Aorta (tissue), 5 donors: Measurements from ENCODE around the gene KCNG4. TPM values are rescaled to one million over a fixed set of nuclear protein-coding genes. Genes with fewer than 3 reads are reported as not detected.

Experiments used
- ATAC-seq: fragments of 200-7000 bp; cut with Tn5 transposase; one replicate; pipeline ENCODE4 v1.9.1; 2022; ENCODE audit warnings: moderate library complexity; ENCODE audit not compliant: low FRiP score
- DNase-seq, 2 donors: peaks; one replicate each; pipeline ENCODE4 v3.0.0-alpha.2; 2020
- H3K27ac ChIP-seq, 2 donors: one replicate each; pipeline ENCODE4 v1.5.1; 2013; ENCODE audit warnings: low read length in 2 of 2, mild to moderate bottlenecking in 2 of 2, moderate library complexity in 2 of 2, control low read depth in 1 of 2, inconsistent platforms in 1 of 2, low read depth in 1 of 2
- H3K27me3 ChIP-seq, 2 donors: one replicate each; pipeline ENCODE4 v1.6.1; 2013; ENCODE audit warnings: control low read depth in 1 of 2, low read length in 1 of 2, mild to moderate bottlenecking in 1 of 2, moderate library complexity in 1 of 2; ENCODE audit not compliant: insufficient read depth in 2 of 2, control insufficient read depth in 1 of 2
- H3K36me3 ChIP-seq, 2 donors: one replicate each; pipeline ENCODE4 v1.6.1; 2013; ENCODE audit warnings: control low read depth in 1 of 2, low read length in 1 of 2, mild to moderate bottlenecking in 1 of 2; ENCODE audit not compliant: insufficient read depth in 2 of 2, control insufficient read depth in 1 of 2
- H3K4me1 ChIP-seq, 2 donors: one replicate each; pipeline ENCODE4 v1.6.1; 2013; ENCODE audit warnings: low read length in 2 of 2, control low read depth in 1 of 2, mild to moderate bottlenecking in 1 of 2, moderate library complexity in 1 of 2; ENCODE audit not compliant: insufficient read depth in 2 of 2, control insufficient read depth in 1 of 2
- H3K4me3 ChIP-seq, 2 donors: one replicate each; pipeline ENCODE4 v1.5.1; 2013; ENCODE audit warnings: low read length in 2 of 2, control low read depth in 1 of 2, mild to moderate bottlenecking in 1 of 2
- H3K9me3 ChIP-seq: one replicate; pipeline ENCODE4 v1.6.1; 2013; ENCODE audit warnings: mild to moderate bottlenecking, low read length; ENCODE audit not compliant: control insufficient read depth
- WGBS, 2 donors: extraction: QIAGEN DNeasy Blood & Tissue Kit; methylation state at CpG; one replicate each; pipeline ENCODE4 v1.1.7; 2013; 5-methylcytosine and 5-hydroxymethylcytosine counted together
- intact Hi-C, 2 donors: fragments of 100-400 bp; cut with DNase I; formaldehyde crosslinking; loops; one replicate each; pipeline versions ENCODE4 v1.14.2 to v1.15.0; 2022
- polyA plus RNA-seq, 2 donors: library from polyadenylated mRNA; stranded (reverse); fragments of 200-250 nt; gene quantifications; one replicate each; pipeline ENCODE4 v1.2.3, GENCODE V29; 2013
- total RNA-seq, 2 donors: library from RNA; stranded (reverse); fragmentation: NEBNext Ultra II Directional; extraction: Animal tissue kit (Norgen Biotek cat#: 25700); gene quantifications; one replicate each; pipeline ENCODE4 v1.2.1, GENCODE V29; 2021
- donor health status: healthy with polysubstance abuse.
- donor health status: Bipolar disorder and iron deficiency.
- donor health status: DM: no; HTN: no; CAD: no.
- donor health status: DM: no; HTN: no; CAD: no.
- donor health status: DM: yes; HTN: yes; CAD: no.

Gene KCNG4
- total and polyA plus RNA-seq, 4 donors: 0.03 to 0.13 TPM; not detected in 2

DNA sequence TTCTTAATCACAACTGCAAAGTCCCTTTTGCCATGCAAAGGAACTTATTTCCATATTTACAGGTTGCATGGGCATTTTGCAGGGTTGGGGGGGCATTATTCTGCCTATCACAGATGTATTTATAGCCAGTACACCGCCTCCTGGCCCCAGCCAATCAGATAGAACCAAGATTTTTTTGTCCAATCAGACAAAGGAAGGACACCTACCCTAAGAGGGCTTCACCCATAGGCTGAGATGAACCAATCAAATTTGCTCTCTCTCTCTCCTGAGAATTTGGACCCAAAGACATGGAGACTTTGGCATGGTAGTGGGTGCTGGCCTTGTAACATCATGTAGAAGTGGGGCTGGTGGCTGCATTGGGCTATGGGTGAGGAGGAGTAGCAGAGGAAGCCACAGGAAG is 3.9 kb upstream of the KCNG4 start:
- intact Hi-C loops: no loop called here
- Histone ChIP-seq H3K4me3 (no peak overlapping the region), H3K4me1 (no peaks in the 10 kb centered on the region), H3K27me3 (peaks cover 0 to 2% of the 10 kb centered on the region in 2 donors), H3K9me3 (peaks cover 8% of the 10 kb centered on the region), H3K36me3 (no peaks in the 10 kb centered on the region), H3K27ac (no peak overlapping the region)
- DNase-seq: no peak
- no peak for ATAC-seq
- 89 to 93% methylated on average over 1 of the region's 1 CpG for WGBS, 2 donors

DNA sequence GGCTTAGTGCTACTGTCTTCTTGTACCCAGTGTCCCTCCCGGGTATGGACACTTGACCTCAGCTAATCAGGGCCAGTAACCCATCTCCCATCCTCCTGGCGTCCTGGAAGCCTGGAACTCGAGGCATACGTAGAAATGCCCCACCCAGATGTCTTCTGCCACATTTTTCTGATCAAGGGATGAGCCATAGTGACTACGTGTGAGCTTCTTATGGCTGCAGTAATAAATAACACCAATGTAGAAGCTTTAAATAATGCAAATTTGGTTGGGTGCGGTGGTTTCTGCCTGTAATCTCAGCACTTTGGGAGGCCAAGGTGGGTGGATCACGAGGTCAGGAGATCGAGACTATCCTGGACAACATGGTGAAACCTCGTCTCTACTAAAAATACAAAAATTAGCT is 3.0 kb upstream of the KCNG4 start:
- intact Hi-C loops: no loop called here
- Histone ChIP-seq H3K4me3 (no peak overlapping the region), H3K27ac (no peak overlapping the region), H3K27me3 (peaks cover 0 to 2% of the 10 kb centered on the region in 2 donors), H3K9me3 (peaks cover 8% of the 10 kb centered on the region), H3K4me1 (no peaks in the 10 kb centered on the region), H3K36me3 (no peaks in the 10 kb centered on the region)
- 83 to 85% methylated on average over 9 of the region's 9 CpGs for WGBS, 2 donors
- DNase-seq: no peak
- no peak for ATAC-seq

DNA sequence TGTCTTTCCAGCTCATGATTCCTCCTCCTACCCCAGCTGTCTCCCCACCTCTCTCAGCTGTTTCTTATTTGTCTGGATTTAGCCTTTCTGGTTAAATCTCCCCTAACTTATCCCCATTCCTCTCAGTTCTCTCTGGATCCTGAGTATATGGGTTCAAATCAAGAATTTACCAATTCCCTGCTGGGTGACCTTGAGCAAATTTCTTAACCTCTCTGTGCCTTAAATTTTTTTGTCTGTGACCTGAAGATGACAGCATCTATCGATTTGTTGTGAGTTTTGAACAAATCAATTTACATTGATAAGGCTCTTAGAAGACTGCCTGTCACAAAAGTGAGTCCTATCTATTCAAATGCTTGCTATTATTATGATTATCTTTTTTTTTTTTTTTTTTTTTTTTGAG is 2.0 kb upstream of the KCNG4 start:
- intact Hi-C loops: no loop called here
- Histone ChIP-seq H3K36me3 (no peaks in the 10 kb centered on the region), H3K27me3 (peaks cover 0 to 2% of the 10 kb centered on the region in 2 donors), H3K9me3 (peaks cover 8% of the 10 kb centered on the region), H3K4me3 (no peak overlapping the region), H3K4me1 (no peaks in the 10 kb centered on the region), H3K27ac (no peak overlapping the region)
- ATAC-seq: no peak
- 58 to 69% methylated on average over 1 of the region's 1 CpG for WGBS, 2 donors
- no peak for DNase-seq

DNA sequence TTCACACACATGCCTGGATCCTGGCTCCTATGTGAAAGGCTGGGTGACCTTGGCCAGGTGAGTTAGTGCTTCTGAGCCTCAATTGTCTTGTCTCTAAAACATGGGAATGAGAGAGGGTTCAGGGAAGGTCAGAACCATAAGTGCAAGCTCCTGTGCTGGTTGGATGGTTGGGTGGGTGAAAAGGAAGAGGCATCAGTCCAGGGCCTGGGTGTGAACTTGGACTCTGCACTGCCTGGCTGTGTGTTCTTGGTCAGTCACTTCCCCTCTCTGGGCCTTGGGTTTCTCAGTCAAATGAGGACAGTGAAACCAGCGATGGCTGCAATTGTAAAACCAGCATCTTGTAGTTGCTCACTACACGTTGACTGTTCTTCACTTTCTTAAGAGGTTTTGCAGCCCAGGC is 643 bp upstream of the KCNG4 start:
- H3K4me3 ChIP-seq: no peak overlapping the region
- H3K27me3 ChIP-seq: peaks cover 0 to 2% of the 10 kb centered on the region in 2 donors
- WGBS, 2 donors: 76 to 89% methylated on average over 2 of the region's 2 CpGs
- H3K36me3 ChIP-seq: no peaks in the 10 kb centered on the region
- H3K27ac ChIP-seq: no peak overlapping the region
- intact Hi-C loops: no loop called here
- H3K9me3 ChIP-seq: peaks cover 8% of the 10 kb centered on the region
- no peaks in the 10 kb centered on the region for H3K4me1 ChIP-seq
- ATAC-seq: no peak
- DNase-seq: no peak

DNA sequence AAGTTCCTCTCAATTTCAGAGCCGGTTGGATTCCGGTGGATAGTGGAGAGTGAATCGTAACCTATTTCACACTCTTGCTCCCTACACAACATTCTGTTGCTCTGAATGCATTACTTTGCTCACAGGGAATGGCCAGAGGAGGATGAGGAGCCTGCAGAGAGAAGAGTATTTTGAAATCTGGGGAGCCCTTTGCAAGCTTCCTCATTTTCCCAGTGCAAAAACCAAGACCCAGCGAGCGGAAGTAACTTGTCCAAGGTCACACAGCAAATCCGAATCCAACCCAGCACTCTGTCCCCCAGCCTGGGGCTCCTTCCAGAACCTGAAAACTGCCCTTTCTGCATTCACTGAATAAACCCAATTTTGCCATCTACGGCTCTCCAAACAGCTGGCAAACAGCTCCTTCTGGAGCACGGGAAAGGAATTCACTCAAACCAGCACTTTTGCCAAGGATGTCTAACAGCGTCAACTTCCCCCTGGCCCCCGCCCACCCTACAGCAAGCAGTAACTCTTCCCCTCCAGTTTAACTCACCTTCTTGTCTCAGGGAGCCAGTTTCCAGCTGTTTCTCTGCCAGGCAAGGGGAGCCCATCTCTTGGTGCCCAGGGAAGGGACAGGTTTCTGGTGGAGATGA is 557 bp downstream of the KCNG4 start:
- DNase-seq (no peak), ATAC-seq (no peak)
- intact Hi-C loops: no loop called here
- 38 to 41% methylated on average over 10 of the region's 10 CpGs for WGBS, 2 donors
- Histone ChIP-seq H3K27me3 (no peaks in the 10 kb centered on the region), H3K4me1 (no peaks in the 10 kb centered on the region), H3K9me3 (peaks cover 2% of the 10 kb centered on the region), H3K4me3 (no peak overlapping the region), H3K27ac (no peak overlapping the region), H3K36me3 (no peaks in the 10 kb centered on the region)

DNA sequence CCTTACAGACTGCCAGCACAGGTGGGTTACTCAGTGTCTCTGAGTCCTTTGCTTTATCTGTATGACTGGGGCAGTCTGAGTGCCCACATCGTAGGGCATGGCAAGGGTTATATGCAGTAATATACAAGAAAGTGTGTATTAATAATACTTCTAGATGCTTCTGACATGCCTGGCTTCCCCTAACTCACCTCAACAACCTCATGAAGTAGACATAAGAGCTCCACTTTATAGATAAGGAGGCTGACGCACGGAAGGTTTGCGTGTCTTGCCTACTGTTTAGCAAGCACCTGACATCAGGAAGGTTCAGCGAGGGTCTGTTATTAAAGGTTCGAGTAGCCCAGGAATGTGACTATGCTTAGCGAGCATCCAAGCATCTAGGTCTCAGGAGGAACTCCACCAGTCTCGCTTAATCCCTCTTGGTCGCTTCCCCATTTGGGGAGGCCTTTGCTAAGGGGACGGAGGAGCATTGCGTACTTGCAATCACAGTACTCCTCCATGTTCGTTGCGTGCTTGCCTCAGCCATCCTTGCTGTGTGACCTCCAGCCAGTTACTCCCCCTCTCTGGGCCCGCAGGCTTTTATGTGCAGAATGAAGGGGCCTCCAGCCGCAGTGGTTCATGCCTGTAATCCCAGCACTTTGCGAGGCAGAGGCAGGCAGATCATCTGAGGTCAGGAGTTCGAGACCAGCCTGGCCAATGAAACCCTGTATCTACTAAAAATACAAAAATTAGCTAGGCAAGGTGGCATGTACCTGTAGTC is 1.6 kb downstream of the KCNG4 start:
- Histone ChIP-seq H3K27me3 (no peaks in the 10 kb centered on the region), H3K27ac (no peak overlapping the region), H3K36me3 (no peaks in the 10 kb centered on the region), H3K4me1 (no peaks in the 10 kb centered on the region), H3K9me3 (no peaks in the 10 kb centered on the region), H3K4me3 (no peak overlapping the region)
- no peak for DNase-seq
- no peak for ATAC-seq
- 88 to 89% methylated on average over 17 of the region's 17 CpGs for WGBS, 2 donors
- intact Hi-C loops: no loop called here

DNA sequence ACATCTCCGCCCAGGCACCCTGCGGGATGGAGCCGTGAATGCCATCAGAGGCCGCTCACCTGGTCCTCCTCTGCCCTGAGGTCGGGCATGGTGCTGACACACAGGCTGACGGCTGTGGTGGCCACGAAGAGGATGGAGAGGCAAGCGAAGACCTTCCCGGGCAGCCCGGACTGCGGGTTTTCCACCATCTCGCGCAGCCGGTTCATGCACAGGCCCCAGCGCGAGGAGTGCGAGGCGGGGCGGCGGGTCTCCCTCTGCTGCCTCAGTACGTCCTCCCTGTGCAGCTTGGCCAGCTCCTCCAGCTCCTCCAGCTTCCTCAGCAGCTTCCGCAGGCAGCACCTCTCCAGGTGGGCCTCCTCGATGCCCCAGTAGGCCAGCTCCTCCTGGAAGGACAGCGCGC is 3.1 kb downstream of the KCNG4 start:
- intact Hi-C loops: no loop called here
- Histone ChIP-seq H3K4me3 (no peak overlapping the region), H3K27me3 (no peaks in the 10 kb centered on the region), H3K27ac (no peak overlapping the region), H3K9me3 (no peaks in the 10 kb centered on the region), H3K4me1 (no peaks in the 10 kb centered on the region), H3K36me3 (no peaks in the 10 kb centered on the region)
- 88 to 92% methylated on average over 24 to 25 of the region's 25 CpGs for WGBS, 2 donors
- DNase-seq (no peak), ATAC-seq (no peak)

DNA sequence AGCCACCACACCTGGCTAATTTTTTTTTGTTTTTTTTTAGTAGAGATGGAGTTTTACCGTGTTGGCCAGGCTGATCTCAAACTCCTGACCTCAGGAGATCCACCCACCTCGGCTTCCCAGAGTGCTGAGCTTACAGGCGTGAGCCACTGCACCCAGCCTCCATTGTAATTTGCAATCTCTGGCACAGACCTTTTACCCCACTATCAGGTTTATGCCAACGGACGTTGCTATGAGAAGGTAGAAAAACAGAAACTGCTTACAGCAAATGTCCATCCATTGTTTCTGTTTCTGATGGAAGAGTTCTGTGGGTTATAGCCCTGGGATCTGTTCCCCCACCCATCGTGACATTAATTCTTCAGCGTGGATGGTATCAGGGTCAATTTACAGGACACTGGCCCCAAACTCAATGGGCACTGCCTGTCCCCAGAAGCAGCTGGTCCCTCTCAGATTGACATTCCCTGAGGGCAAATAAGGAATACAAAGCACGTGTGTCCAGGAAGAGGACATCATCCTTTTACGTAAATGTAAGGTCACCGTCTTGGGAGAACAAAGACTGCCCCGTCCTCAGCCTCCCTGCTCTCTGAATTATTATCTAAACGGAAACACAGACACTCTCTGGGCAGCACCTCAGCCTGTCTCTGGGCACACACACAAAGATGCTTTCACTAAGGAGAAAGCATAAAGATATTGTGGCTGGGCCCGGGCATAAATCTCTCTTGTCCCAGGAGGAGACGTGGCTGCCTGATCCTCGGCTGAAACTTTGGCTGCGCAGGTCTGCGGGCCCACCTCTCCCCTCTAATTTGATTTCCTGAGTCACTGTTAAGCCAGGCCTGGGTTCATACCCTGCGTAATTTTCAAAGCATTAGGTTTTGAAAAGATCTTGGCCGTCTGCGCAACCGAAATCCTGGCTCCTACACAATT is 5.2 kb downstream of the KCNG4 start:
- DNase-seq: no peak
- H3K4me1 ChIP-seq: no peaks in the 10 kb centered on the region
- intact Hi-C loops: no loop called here
- H3K27ac ChIP-seq: no peak overlapping the region
- WGBS, 2 donors: 63 to 65% methylated on average over 21 of the region's 21 CpGs
- H3K4me3 ChIP-seq: no peak overlapping the region
- no peaks in the 10 kb centered on the region for H3K27me3 ChIP-seq
- no peaks in the 10 kb centered on the region for H3K36me3 ChIP-seq
- ATAC-seq: no peak
- no peaks in the 10 kb centered on the region for H3K9me3 ChIP-seq
